Spinal cord (tissue), 10 donors: ENCODE data around the gene TBL1XR1. TPM values are rescaled to one million over a fixed set of nuclear protein-coding genes. Genes with fewer than 3 reads are reported as not detected.
A peak's percentile ranks its signal among the peaks of the same experiment; 100 is the strongest.
"Not testable (repeated sequence)": the region's sequence is repeated elsewhere in the genome, so short reads cannot be mapped to it uniquely, and the experiment has no call there.

Source experiments
- DNase-seq, 6 donors: peaks; one replicate each; pipeline versions ENCODE4 v3.0.0 to v3.0.0-alpha.2; 2013 to 2015; ENCODE audit warnings: low spot score in 6 of 6, low read depth in 4 of 6
- H3K27ac ChIP-seq: one replicate; pipeline ENCODE4 v1.5.1; 2013; ENCODE audit warnings: low read depth, low read length, control low read depth
- H3K27me3 ChIP-seq: one replicate; pipeline ENCODE4 v1.6.1; 2013; ENCODE audit warnings: low read length; ENCODE audit not compliant: control insufficient read depth, insufficient read depth
- H3K36me3 ChIP-seq: one replicate; pipeline ENCODE4 v1.6.1; 2013; ENCODE audit warnings: low read length; ENCODE audit not compliant: control insufficient read depth, insufficient read depth
- H3K4me1 ChIP-seq: one replicate; pipeline ENCODE4 v1.6.1; 2013; ENCODE audit warnings: low read length; ENCODE audit not compliant: control insufficient read depth, insufficient read depth
- H3K4me3 ChIP-seq: one replicate; pipeline ENCODE4 v1.5.1; 2013; ENCODE audit warnings: low read depth, low read length, control low read depth
- H3K9me3 ChIP-seq: one replicate; pipeline ENCODE4 v1.6.1; 2013; ENCODE audit warnings: low read length; ENCODE audit not compliant: control insufficient read depth, insufficient read depth
- WGBS: methylation state at CpG from one replicate; pipeline ENCODE4 v1.1.5; 2013; ENCODE audit warnings: missing lambda C conversion rate; ENCODE audit not compliant: insufficient coverage; 5-methylcytosine and 5-hydroxymethylcytosine counted together
- polyA plus RNA-seq, 2 donors: library from polyadenylated mRNA; unstranded; fragments of 120-200 nt; gene quantifications; one replicate each; pipeline ENCODE4 v1.2.1, GENCODE V29; 2013; ENCODE audit not compliant: insufficient read length in 2 of 2
- total RNA-seq, 2 donors: library from RNA; depleted of rRNA in 1 of 2; stranded (reverse); fragments of 120-200 nt in 1 of 2; fragments of >200 nt in 1 of 2; gene quantifications; one replicate each; pipeline versions ENCODE4 v1.2.3 to v1.2.4, GENCODE V29; 2013 to 2014
- donor health status: healthy.

TBL1XR1 gene
- total and polyA plus RNA-seq, 4 donors, result 81.6 to 193 (median 110) TPM

GRCh38 chr3:177197727-177198460, 612 bp upstream of the TBL1XR1 start:
- H3K36me3 ChIP-seq, result no peaks in the 10 kb centered on the region
- WGBS, result under 1% methylated on average over 53 of the region's 57 CpGs
- peaks cover 6% of the 10 kb centered on the region for H3K4me1 ChIP-seq
- H3K27me3 ChIP-seq, result no peaks in the 10 kb centered on the region
- DNase-seq, result peak in 2 of 6 donors; percentile 38 to 75
- H3K27ac ChIP-seq, result peak overlapping the region; percentile 41
- peak overlapping the region; percentile 50 for H3K4me3 ChIP-seq
- H3K9me3 ChIP-seq, result no peaks in the 10 kb centered on the region

GRCh38 chr3:177196456-177197040, 734 bp downstream of the TBL1XR1 start:
- H3K27me3 ChIP-seq, result no peaks in the 10 kb centered on the region
- peak in 4 of 6 donors; percentile 47 to 83 (median 76) for DNase-seq

DNA sequence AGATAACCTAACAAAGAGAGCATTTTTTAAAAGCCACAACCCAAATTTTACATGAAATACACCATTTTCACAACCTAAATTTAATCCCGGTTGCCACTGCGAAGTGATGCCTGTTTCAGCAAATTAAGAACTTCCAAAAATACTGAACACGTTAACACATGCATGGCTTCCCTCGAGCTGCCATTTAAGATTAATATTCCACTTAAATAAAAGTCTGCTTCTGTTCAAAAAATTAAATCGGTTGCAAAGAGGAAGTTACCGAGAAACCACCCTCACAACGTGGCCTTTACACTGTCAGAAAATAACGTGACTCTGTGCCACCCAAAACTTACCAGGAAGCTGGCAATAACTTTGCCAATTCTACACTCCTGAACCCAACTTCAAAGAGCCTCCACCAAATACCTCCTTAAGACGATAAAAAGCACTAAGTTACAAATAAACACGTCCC, 1.2 kb downstream of the TBL1XR1 start:
- Histone ChIP-seq H3K27me3 (no peaks in the 10 kb centered on the region), H3K9me3 (no peaks in the 10 kb centered on the region), H3K4me3 (peak overlapping the region; percentile 87), H3K36me3 (no peaks in the 10 kb centered on the region), H3K27ac (peak overlapping the region; percentile 86), H3K4me1 (peaks cover 9% of the 10 kb centered on the region)
- 0% methylated on average over 8 of the region's 10 CpGs for WGBS
- peak in 3 of 6 donors; percentile 17 to 63 (median 53) for DNase-seq

More at GRCh38 chr3:177196456-177197040, 734 bp downstream of the TBL1XR1 start:
- H3K4me3 ChIP-seq, result peak overlapping the region; percentile 87
- peak overlapping the region; percentile 92 for H3K27ac ChIP-seq
- H3K36me3 ChIP-seq, result no peaks in the 10 kb centered on the region
- 0% methylated on average over 28 of the region's 43 CpGs for WGBS
- H3K9me3 ChIP-seq, result no peaks in the 10 kb centered on the region
- peaks cover 9% of the 10 kb centered on the region for H3K4me1 ChIP-seq

DNA sequence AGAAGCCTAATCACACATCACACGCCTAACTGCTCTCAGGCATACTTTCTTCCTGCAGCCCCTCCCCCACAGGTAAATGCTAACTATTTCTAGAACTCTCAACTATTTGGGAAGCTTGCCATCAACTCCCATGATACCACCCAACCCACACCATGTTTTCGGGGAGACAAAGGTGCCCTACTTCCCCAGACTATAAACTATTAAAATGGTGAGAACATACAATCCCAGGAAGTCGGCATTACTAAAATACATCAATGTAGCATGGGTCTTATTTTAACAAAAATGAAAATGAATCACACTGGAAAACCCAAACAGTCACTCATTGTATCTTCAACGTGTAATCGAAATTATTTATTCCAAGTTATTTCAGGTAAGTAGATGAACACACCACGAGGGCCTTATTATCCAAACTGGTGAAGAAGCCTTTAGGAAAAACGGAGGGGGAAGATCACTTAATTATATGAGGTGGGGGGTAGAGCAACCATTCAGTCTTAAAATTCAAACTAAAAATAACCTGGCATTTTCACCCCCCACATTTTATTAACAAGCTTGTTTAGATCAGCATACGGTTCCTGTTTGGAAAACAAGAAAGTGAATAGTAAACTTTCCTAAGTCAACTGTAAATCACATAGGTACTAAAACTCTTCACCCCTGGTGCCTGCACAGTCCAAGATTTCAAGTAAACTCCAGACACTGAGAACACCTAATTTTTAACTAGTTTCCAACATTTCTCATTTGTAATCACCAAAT, 1.9 kb downstream of the TBL1XR1 start:
- Histone ChIP-seq H3K4me3 (peak overlapping the region; percentile 87), H3K9me3 (no peaks in the 10 kb centered on the region), H3K4me1 (peaks cover 10% of the 10 kb centered on the region), H3K27ac (peak overlapping the region; percentile 86), H3K36me3 (no peaks in the 10 kb centered on the region), H3K27me3 (no peaks in the 10 kb centered on the region)
- 11% methylated on average over 1 of the region's 8 CpGs for WGBS
- peak in 3 of 6 donors; percentile 49 to 63 (median 61) for DNase-seq

DNA sequence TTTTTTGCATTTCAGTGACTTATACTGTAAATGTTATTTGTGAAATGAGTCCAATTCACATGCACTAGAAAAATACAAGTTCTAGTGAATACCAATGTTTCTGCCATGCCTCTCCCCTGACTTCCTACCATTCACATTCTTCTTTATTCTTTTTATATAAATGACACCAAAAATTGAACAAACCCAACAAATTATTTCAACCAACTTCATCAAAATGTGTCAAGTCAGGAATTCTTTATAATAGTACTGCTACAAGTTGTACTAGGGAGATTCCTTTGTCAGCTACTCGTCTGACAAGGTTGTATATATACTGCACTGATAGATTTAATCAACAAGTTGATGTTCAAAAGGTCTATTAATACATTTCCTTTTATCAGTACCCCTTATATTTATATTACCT, 3.0 kb downstream of the TBL1XR1 start:
- Histone ChIP-seq H3K4me1 (peaks cover 16% of the 10 kb centered on the region), H3K9me3 (no peaks in the 10 kb centered on the region), H3K27me3 (no peaks in the 10 kb centered on the region), H3K4me3 (peak overlapping the region; percentile 87), H3K36me3 (no peaks in the 10 kb centered on the region), H3K27ac (peak overlapping the region; percentile 57)
- WGBS, result no CpG with 5 or more reads among the region's 1 CpG
- no peak for DNase-seq

GRCh38 chr3:177193688-177194268, 3.5 kb downstream of the TBL1XR1 start:
- Histone ChIP-seq H3K27me3 (no peaks in the 10 kb centered on the region), H3K27ac (peak overlapping the region; percentile 57), H3K4me1 (peaks cover 15% of the 10 kb centered on the region), H3K4me3 (no peak overlapping the region), H3K36me3 (no peaks in the 10 kb centered on the region), H3K9me3 (no peaks in the 10 kb centered on the region)
- DNase-seq, result peak in 1 of 6 donors; percentile 22
- 41% methylated on average over 7 of the region's 9 CpGs for WGBS

- not testable (repeated sequence) for H3K27ac ChIP-seq, H3K4me3 ChIP-seq, H3K36me3 ChIP-seq, H3K9me3 ChIP-seq, DNase-seq, H3K27me3 ChIP-seq
- peaks cover 14% of the 10 kb centered on the region for H3K4me1 ChIP-seq
- 100% methylated on average over 3 of the region's 12 CpGs for WGBS
Measured at GRCh38 chr3:177193275-177193674, 4.0 kb downstream of the TBL1XR1 start.

DNA sequence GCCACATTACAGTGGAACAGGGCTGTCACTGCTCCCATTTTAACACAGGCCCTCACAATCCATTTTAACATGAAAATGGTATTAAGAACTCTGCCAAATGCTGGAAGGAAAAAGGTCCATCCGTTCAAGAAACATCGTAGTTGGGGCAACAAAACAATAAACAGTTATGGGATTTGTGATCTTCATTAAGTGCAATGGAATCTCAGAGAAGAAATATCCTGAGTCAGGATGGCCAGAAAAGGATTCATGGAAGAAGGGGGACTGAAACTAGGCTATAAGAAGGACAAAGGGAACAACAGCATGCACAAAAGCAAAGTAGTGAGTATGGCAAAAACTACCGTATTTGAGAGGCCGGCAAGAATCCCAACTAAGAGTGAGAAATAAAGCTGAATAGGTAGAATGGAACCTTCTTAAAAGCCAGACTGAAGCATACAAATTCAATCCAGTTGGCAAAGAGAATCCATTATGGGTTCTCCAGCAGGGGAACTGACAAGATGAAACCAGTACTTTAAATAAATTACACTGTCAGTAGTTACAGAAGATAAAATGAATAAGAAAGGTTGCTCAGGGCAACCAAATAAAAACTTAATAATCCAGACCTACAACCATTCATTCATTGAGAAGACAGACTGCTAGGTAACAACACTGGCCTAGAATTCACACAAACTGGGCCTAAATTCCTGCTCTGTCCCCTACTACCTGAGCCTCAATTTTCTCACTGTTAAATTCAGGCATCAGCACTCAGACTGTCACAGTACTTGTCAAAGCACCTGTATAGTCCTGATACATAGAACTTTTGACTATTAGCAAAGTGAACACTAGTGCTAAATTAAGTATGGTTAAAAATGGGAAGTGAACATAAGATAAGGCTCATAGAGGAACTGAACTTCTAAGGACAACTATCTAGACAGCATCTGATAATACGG, 6.3 kb downstream of the TBL1XR1 start:
- H3K4me3 ChIP-seq, result no peak overlapping the region
- H3K9me3 ChIP-seq, result no peaks in the 10 kb centered on the region
- no peaks in the 10 kb centered on the region for H3K36me3 ChIP-seq
- H3K27me3 ChIP-seq, result no peaks in the 10 kb centered on the region
- peaks cover 14% of the 10 kb centered on the region for H3K4me1 ChIP-seq
- DNase-seq, result peak in 3 of 6 donors; percentile 28 to 73 (median 62)
- peak overlapping the region; percentile 61 for H3K27ac ChIP-seq
- 9% methylated on average over 2 of the region's 5 CpGs for WGBS
